Measurements from ENCODE around the gene SYT6.

The SYT6 gene

DNA sequence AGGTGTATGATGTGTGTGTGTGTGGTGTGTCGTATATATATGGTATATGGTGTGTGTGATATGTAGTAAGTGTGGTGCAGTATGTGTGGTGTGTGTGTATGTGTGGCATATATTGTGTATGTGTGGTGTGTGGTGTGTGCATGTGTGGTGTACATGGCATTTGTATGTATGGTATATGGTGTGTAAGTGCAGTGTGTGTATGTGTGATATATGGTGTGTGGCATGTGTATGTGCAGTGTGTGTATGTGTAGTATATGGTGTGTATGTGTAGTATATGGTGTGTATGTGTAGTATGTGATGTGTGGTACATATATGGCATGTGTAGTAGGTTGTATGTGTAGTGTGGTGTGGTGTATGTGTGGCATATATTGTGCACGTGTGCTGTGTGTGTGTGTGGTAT, 99.5 kb downstream of the SYT6 start:
- no peak overlapping the region for H3K4me3 ChIP-seq (ENCODE audit: low read depth, low read length)
- no peak for DNase-seq (ENCODE audit: low read depth)
- TF ChIP-seq, protein P1, sequence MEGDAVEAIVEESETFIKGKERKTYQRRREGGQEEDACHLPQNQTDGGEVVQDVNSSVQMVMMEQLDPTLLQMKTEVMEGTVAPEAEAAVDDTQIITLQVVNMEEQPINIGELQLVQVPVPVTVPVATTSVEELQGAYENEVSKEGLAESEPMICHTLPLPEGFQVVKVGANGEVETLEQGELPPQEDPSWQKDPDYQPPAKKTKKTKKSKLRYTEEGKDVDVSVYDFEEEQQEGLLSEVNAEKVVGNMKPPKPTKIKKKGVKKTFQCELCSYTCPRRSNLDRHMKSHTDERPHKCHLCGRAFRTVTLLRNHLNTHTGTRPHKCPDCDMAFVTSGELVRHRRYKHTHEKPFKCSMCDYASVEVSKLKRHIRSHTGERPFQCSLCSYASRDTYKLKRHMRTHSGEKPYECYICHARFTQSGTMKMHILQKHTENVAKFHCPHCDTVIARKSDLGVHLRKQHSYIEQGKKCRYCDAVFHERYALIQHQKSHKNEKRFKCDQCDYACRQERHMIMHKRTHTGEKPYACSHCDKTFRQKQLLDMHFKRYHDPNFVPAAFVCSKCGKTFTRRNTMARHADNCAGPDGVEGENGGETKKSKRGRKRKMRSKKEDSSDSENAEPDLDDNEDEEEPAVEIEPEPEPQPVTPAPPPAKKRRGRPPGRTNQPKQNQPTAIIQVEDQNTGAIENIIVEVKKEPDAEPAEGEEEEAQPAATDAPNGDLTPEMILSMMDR (conservative IDR thresholded peaks at IDR 0.05; ENCODE audit: low read depth, low read length) = no peak

- no peak overlapping the region for H3K4me3 ChIP-seq (ENCODE audit: low read depth, low read length)
- no peak for DNase-seq (ENCODE audit: low read depth)
- TF ChIP-seq, protein P1 (conservative IDR thresholded peaks at IDR 0.05; ENCODE audit: low read depth, low read length) = no peak
Measured at GRCh38 chr1:114048232-114048631, 105.4 kb downstream of the SYT6 start.

DNA sequence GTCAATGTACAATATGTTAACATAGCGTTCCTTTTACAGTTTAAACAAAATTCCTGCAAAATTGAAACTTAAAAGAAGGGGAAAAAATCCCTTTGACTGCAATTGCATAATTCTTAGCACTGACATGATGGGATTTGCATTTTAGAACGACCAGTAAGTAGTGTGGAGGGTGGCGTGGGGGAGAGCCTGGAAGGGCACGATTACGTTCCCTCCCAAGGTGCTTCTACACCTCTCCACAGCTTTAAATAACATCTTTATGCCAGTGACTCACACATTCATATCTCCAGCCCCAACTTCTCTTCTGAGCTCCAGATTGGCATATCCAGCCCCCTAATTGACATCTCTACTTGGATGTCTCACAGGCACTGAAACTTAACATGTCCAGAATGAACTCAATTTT, 110.1 kb downstream of the SYT6 start:
- no peak for DNase-seq (ENCODE audit: low read depth)
- no peak overlapping the region for H3K4me3 ChIP-seq (ENCODE audit: low read depth, low read length)
- TF ChIP-seq, protein P1 (conservative IDR thresholded peaks at IDR 0.05; ENCODE audit: low read depth, low read length) = no peak

- DNase-seq (ENCODE audit: low read depth) = no peak
- TF ChIP-seq, protein P1 (conservative IDR thresholded peaks at IDR 0.05; ENCODE audit: low read depth, low read length) = no peak
- no peak overlapping the region for H3K4me3 ChIP-seq (ENCODE audit: low read depth, low read length)
Measured at GRCh38 chr1:114043054-114043453, 110.6 kb downstream of the SYT6 start.

DNA sequence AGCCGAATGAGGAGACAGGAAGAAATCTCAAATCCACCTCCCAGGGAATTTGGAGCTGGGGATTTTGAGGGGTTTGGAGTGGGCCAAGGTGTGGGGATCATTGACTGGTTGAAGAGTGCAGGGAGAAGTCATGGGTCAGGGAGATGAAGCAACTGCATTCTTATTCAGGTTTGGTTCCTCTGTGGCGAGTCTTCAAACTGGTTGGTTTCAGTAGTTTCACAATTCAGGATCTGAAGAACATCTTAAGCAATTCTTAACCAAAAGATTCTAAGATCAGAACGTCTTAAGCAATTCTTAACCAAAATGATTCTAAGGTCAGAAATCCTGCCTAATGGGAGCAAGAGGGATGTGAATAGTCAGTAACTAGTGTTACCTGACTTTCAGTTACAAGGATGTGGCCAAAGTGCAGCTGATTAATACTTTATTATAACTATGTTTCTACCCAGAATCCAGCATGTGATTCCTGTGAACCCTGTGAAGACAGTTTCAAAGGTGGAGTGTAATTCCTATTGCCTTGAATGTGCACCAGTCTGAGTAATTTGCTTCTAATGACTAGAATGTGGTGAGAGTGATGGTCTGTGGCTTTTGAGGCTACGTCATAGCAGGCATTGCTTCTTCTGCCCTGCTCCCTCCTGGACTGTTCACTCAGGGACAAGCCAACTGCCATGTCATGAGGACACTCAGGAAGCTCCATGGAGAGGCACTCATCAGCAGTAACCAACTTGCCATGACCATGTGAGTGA, 113.2 kb downstream of the SYT6 start:
- TF ChIP-seq, protein P1 (conservative IDR thresholded peaks at IDR 0.05; ENCODE audit: low read depth, low read length) = no peak
- DNase-seq (ENCODE audit: low read depth) = peak; percentile 74
- H3K4me3 ChIP-seq (ENCODE audit: low read depth, low read length) = no peak overlapping the region
